ENCODE data around the gene XRCC5.

DNA sequence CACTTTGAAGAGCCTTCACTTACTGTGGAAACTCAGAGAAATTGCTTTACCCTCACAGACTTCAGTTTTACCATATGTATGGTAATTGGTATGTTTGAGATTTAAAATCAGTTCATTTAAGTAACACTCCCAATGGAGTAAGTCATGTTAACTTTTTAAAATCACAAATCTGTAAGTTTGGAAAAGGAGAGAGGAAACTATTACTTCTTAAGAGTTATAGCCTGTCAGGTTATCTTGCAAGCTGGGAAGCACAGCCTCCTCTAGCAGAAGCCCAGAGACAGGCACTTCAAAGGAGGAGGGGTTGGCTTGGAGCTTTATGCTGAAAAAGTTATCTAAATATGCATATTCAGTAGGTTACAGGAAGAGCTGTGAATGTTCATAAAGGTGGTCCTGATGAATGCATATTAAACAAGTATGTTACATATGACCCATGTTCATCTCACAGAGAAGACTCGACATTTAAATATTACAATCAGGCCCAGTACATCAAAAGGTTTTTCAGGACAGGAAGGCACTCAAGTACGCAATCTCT, 102.5 kb downstream of the XRCC5 start:
- TF ChIP-seq, protein P1, sequence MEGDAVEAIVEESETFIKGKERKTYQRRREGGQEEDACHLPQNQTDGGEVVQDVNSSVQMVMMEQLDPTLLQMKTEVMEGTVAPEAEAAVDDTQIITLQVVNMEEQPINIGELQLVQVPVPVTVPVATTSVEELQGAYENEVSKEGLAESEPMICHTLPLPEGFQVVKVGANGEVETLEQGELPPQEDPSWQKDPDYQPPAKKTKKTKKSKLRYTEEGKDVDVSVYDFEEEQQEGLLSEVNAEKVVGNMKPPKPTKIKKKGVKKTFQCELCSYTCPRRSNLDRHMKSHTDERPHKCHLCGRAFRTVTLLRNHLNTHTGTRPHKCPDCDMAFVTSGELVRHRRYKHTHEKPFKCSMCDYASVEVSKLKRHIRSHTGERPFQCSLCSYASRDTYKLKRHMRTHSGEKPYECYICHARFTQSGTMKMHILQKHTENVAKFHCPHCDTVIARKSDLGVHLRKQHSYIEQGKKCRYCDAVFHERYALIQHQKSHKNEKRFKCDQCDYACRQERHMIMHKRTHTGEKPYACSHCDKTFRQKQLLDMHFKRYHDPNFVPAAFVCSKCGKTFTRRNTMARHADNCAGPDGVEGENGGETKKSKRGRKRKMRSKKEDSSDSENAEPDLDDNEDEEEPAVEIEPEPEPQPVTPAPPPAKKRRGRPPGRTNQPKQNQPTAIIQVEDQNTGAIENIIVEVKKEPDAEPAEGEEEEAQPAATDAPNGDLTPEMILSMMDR (IDR thresholded peaks at IDR 0.05), result no peak
- TF ChIP-seq EZH2 (IDR thresholded peaks at IDR 0.05; ENCODE audit: borderline replicate concordance, insufficient read depth, low read depth, low read length, poor library complexity, severe bottlenecking), result no peak
